H9 (cell line): Measurements from ENCODE around the gene AJAP1. TPM values are rescaled to one million over a fixed set of nuclear protein-coding genes. Genes with fewer than 3 reads are reported as not detected.

ENCODE experiments used
- DNase-seq: peaks from one replicate; pipeline ENCODE4 v3.0.0-alpha.2; 2017
- H2AFZ ChIP-seq: one replicate; pipeline ENCODE4 v1.6.1; 2013; ENCODE audit warnings: mild to moderate bottlenecking, low read length, control low read depth, moderate library complexity
- H2AK5ac ChIP-seq: 2 replicates; pipeline ENCODE4 v1.6.1; 2013; ENCODE audit warnings: low read length, control low read depth, mixed read lengths; ENCODE audit not compliant: insufficient read length
- H2BK120ac ChIP-seq: one replicate; pipeline ENCODE4 v1.6.1; 2013; ENCODE audit warnings: low read depth, mild to moderate bottlenecking, low read length, control low read depth, inconsistent platforms; ENCODE audit not compliant: poor library complexity, severe bottlenecking
- H2BK12ac ChIP-seq: 2 replicates; pipeline ENCODE4 v1.6.1; 2013; ENCODE audit warnings: low read length, control low read depth, mixed read lengths, low read depth; ENCODE audit not compliant: insufficient read length
- H2BK15ac ChIP-seq: 2 replicates; pipeline ENCODE4 v1.6.1; 2013; ENCODE audit warnings: low read depth, low read length, control low read depth
- H2BK20ac ChIP-seq: one replicate; pipeline ENCODE4 v1.6.1; 2013; ENCODE audit warnings: low read depth, mild to moderate bottlenecking, low read length, control low read depth, inconsistent platforms; ENCODE audit not compliant: poor library complexity, severe bottlenecking
- H2BK5ac ChIP-seq: 2 replicates; pipeline ENCODE4 v1.6.1; 2013; ENCODE audit warnings: low read length, control low read depth, mixed read lengths; ENCODE audit not compliant: insufficient read length
- H3K14ac ChIP-seq: 2 replicates; pipeline ENCODE4 v1.6.1; 2013; ENCODE audit warnings: low read length, control low read depth; ENCODE audit not compliant: insufficient read depth
- H3K18ac ChIP-seq: 2 replicates; pipeline ENCODE4 v1.6.1; 2013; ENCODE audit warnings: low read depth, mild to moderate bottlenecking, mixed read lengths, low read length, control low read depth; ENCODE audit not compliant: insufficient read length
- H3K23ac ChIP-seq: 2 replicates; pipeline ENCODE4 v1.6.1; 2013; ENCODE audit warnings: low read length, control low read depth, mixed read lengths, low read depth; ENCODE audit not compliant: insufficient read length
- H3K23me2 ChIP-seq: 2 replicates; pipeline ENCODE4 v1.6.1; 2013; ENCODE audit warnings: low read depth, mild to moderate bottlenecking, mixed read lengths, low read length, control low read depth; ENCODE audit not compliant: insufficient read length, poor library complexity, severe bottlenecking
- H3K27ac ChIP-seq: 2 replicates; pipeline ENCODE4 v1.5.1; 2013; ENCODE audit warnings: low read length, control low read depth, mixed read lengths, low read depth; ENCODE audit not compliant: insufficient read length
- H3K27me3 ChIP-seq: 2 replicates; pipeline ENCODE4 v1.6.1; 2013; ENCODE audit warnings: low read length, control low read depth, inconsistent platforms; ENCODE audit not compliant: insufficient read depth
- H3K4ac ChIP-seq: 2 replicates; pipeline ENCODE4 v1.6.1; 2013; ENCODE audit warnings: low read depth, mild to moderate bottlenecking, control low read depth, inconsistent platforms, low read length, moderate library complexity
- H3K4me1 ChIP-seq: 2 replicates; pipeline ENCODE4 v1.6.1; 2013; ENCODE audit warnings: low read length, control low read depth, inconsistent platforms; ENCODE audit not compliant: insufficient read depth
- H3K4me2 ChIP-seq: 2 replicates; pipeline ENCODE4 v1.6.1; 2013; ENCODE audit warnings: low read length, control low read depth, mixed read lengths; ENCODE audit not compliant: insufficient read length, insufficient read depth
- H3K56ac ChIP-seq: 2 replicates; pipeline ENCODE4 v1.6.1; 2013; ENCODE audit warnings: low read depth, mild to moderate bottlenecking, mixed read lengths, low read length, control low read depth; ENCODE audit not compliant: insufficient read length
- H3K79me1 ChIP-seq: 2 replicates; pipeline ENCODE4 v1.6.1; 2013; ENCODE audit warnings: low read depth, mild to moderate bottlenecking, moderate library complexity, low read length, control low read depth, inconsistent platforms; ENCODE audit not compliant: insufficient read depth, poor library complexity, severe bottlenecking
- H3K79me2 ChIP-seq: 2 replicates; pipeline ENCODE4 v1.6.1; 2013; ENCODE audit warnings: low read length, control low read depth, inconsistent platforms; ENCODE audit not compliant: insufficient read depth
- H3K9ac ChIP-seq: 2 replicates; pipeline ENCODE4 v1.6.1; 2013; ENCODE audit warnings: low read length, control low read depth, mixed read lengths; ENCODE audit not compliant: insufficient read length; ENCODE audit errors: extremely low read depth
- H3K9me3 ChIP-seq: one replicate; pipeline ENCODE4 v1.6.1; 2013; ENCODE audit warnings: low read depth, low read length, inconsistent platforms; ENCODE audit not compliant: control insufficient read depth
- H3T11ph ChIP-seq: one replicate; pipeline ENCODE4 v1.6.1; 2013; ENCODE audit warnings: mild to moderate bottlenecking, low read length, control low read depth, inconsistent platforms
- H4K20me1 ChIP-seq: one replicate; pipeline ENCODE4 v1.6.1; 2013; ENCODE audit not compliant: control insufficient read depth, insufficient read length, insufficient read depth
- H4K5ac ChIP-seq: 2 replicates; pipeline ENCODE4 v1.6.1; 2013; ENCODE audit warnings: low read depth, mild to moderate bottlenecking, mixed read lengths, low read length, control low read depth; ENCODE audit not compliant: insufficient read length
- H4K8ac ChIP-seq: replicated peaks from 2 replicates; pipeline ENCODE4 v1.6.1; 2013; ENCODE audit warnings: low read length, control low read depth, mixed read lengths, low read depth; ENCODE audit not compliant: insufficient read length
- H4K91ac ChIP-seq: 2 replicates; pipeline ENCODE4 v1.6.1; 2013; ENCODE audit warnings: low read depth, mild to moderate bottlenecking, moderate library complexity, mixed read lengths, low read length, control low read depth; ENCODE audit not compliant: insufficient read length
- H3K27ac Mint-ChIP-seq, 3 experiments: 2 replicates in 2 of 3; 3 replicates in 1 of 3; pipeline ENCODE4 v1.8.0; 2020 to 2021; ENCODE audit warnings: mixed read lengths in 3 of 3, mild to moderate bottlenecking in 1 of 3, moderate library complexity in 1 of 3
- H3K27me3 Mint-ChIP-seq: 2 replicates; pipeline ENCODE4 v1.8.0; 2021; ENCODE audit warnings: low read depth, mild to moderate bottlenecking, moderate library complexity, mixed read lengths
- H3K36me3 Mint-ChIP-seq, 3 experiments: 2 replicates in 2 of 3; 3 replicates in 1 of 3; pipeline ENCODE4 v1.8.0; 2020 to 2021; ENCODE audit warnings: low read depth in 3 of 3, mixed read lengths in 3 of 3; ENCODE audit not compliant: insufficient read depth in 1 of 3
- H3K4me1 Mint-ChIP-seq, 2 experiments: 2 replicates each; pipeline ENCODE4 v1.8.0; 2020; ENCODE audit warnings: mixed read lengths in 2 of 2
- H3K4me3 Mint-ChIP-seq, 2 experiments: 2 replicates in 1 of 2; 3 replicates in 1 of 2; pipeline ENCODE4 v1.8.0; 2020 to 2021; ENCODE audit warnings: mild to moderate bottlenecking in 2 of 2, mixed read lengths in 2 of 2, moderate library complexity in 1 of 2
- H3K9me3 Mint-ChIP-seq, 2 experiments: 2 replicates in 1 of 2; 3 replicates in 1 of 2; pipeline ENCODE4 v1.8.0; 2020; ENCODE audit warnings: mild to moderate bottlenecking in 2 of 2, mixed read lengths in 2 of 2, moderate library complexity in 1 of 2
- CTCF ChIP-seq: fragments of 200-600 bp; sonication (generic); conservative IDR thresholded peaks from 3 replicates; pipeline ENCODE4 v1.8.0; 2021; ENCODE audit warnings: antibody characterized with exemption, mild to moderate bottlenecking
- WGBS: extraction: QIAGEN DNeasy Blood & Tissue Kit; methylation state at CpG from one replicate; pipeline ENCODE4 v1.1.7; 2013; ENCODE audit warnings: missing lambda C conversion rate, low lambda C conversion rate, mixed read lengths; ENCODE audit not compliant: insufficient read length; ENCODE audit errors: extremely low coverage; 5-methylcytosine and 5-hydroxymethylcytosine counted together
- total RNA-seq: library from RNA; stranded (reverse); gene quantifications from 2 replicates; pipeline ENCODE4 v1.2.1, GENCODE V29; 2021

AJAP1 gene
- total RNA-seq, 1 experiment from 2014 or later = 8.6 TPM

GRCh38 chr1:4624141-4624715 is 30.2 kb upstream of the AJAP1 start:
- no peak overlapping the region for H2BK120ac ChIP-seq
- no peaks in the 10 kb centered on the region for H3K79me1 ChIP-seq
- H3K27me3 ChIP-seq = no peaks in the 10 kb centered on the region
- H4K91ac ChIP-seq = no peak overlapping the region
- no peak overlapping the region for H3K9ac ChIP-seq
- peaks cover 5% of the 10 kb centered on the region for H3K27me3 Mint-ChIP-seq
- H3K14ac ChIP-seq = no peak overlapping the region
- no peak overlapping the region for H3K18ac ChIP-seq
- H3K4me1 ChIP-seq = no peaks in the 10 kb centered on the region
- H3K4me1 Mint-ChIP-seq = peaks cover 2% of the 10 kb centered on the region in 2 experiments; a peak in 1 of 4 replicates
- no peak overlapping the region for H2BK20ac ChIP-seq
- H3K4me2 ChIP-seq = no peak overlapping the region
- no peaks in the 10 kb centered on the region for H4K20me1 ChIP-seq
- H3K27ac ChIP-seq = no peak overlapping the region
- no peaks in the 10 kb centered on the region for H3K9me3 ChIP-seq
- H2BK15ac ChIP-seq = no peak overlapping the region
- WGBS = no CpG with 5 or more reads among the region's 10 CpGs
- H3K23ac ChIP-seq = no peak overlapping the region
- DNase-seq = no peak
- H4K8ac ChIP-seq = no peak overlapping the region
- H3K36me3 Mint-ChIP-seq = no peaks in the 10 kb centered on the region
- H3K4me3 Mint-ChIP-seq = no peak overlapping the region
- TF ChIP-seq CTCF = no peak
- no peaks in the 10 kb centered on the region for H3K9me3 Mint-ChIP-seq
- no peak overlapping the region for H3K4ac ChIP-seq
- no peaks in the 10 kb centered on the region for H3K79me2 ChIP-seq
- no peak overlapping the region for H3K27ac Mint-ChIP-seq
- H2BK12ac ChIP-seq = no peak overlapping the region
- no peaks in the 10 kb centered on the region for H3K23me2 ChIP-seq
- H2AFZ ChIP-seq = no peak overlapping the region
- H2BK5ac ChIP-seq = no peak overlapping the region
- H3K56ac ChIP-seq = no peak overlapping the region
- no peak overlapping the region for H2AK5ac ChIP-seq
- no peak overlapping the region for H4K5ac ChIP-seq
- no peak overlapping the region for H3T11ph ChIP-seq
